Measurements from ENCODE around the gene NT5DC1. TPM values are rescaled to one million over a fixed set of nuclear protein-coding genes. Genes with fewer than 3 reads are reported as not detected.

The NT5DC1 gene
- total RNA-seq, 1 donor from 2014 or later, result 46.0 TPM

- TF ChIP-seq, protein P1, sequence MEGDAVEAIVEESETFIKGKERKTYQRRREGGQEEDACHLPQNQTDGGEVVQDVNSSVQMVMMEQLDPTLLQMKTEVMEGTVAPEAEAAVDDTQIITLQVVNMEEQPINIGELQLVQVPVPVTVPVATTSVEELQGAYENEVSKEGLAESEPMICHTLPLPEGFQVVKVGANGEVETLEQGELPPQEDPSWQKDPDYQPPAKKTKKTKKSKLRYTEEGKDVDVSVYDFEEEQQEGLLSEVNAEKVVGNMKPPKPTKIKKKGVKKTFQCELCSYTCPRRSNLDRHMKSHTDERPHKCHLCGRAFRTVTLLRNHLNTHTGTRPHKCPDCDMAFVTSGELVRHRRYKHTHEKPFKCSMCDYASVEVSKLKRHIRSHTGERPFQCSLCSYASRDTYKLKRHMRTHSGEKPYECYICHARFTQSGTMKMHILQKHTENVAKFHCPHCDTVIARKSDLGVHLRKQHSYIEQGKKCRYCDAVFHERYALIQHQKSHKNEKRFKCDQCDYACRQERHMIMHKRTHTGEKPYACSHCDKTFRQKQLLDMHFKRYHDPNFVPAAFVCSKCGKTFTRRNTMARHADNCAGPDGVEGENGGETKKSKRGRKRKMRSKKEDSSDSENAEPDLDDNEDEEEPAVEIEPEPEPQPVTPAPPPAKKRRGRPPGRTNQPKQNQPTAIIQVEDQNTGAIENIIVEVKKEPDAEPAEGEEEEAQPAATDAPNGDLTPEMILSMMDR (IDR thresholded peaks at IDR 0.05), result no peak
- Histone ChIP-seq H3K36me3 (no peaks in the 10 kb centered on the region), H3K27ac (no peak overlapping the region), H3K9me3 (peaks cover 12% of the 10 kb centered on the region), H3K27me3 (ENCODE audit: low read depth) (no peaks in the 10 kb centered on the region), H3K4me3 (no peak overlapping the region), H3K4me1 (no peaks in the 10 kb centered on the region)
- intact Hi-C loops (cut with DNase I), result no loop called here
- DNase-seq, result no peak
- ATAC-seq, result no peak
These were observed 74.7 kb downstream of the NT5DC1 start for GRCh38 chr6:116175344-116175743.

GRCh38 chr6:116176596-116176995 is 75.9 kb downstream of the NT5DC1 start:
- H3K36me3 ChIP-seq, result no peaks in the 10 kb centered on the region
- ATAC-seq, result no peak
- H3K27me3 ChIP-seq (ENCODE audit: low read depth), result no peaks in the 10 kb centered on the region
- H3K4me3 ChIP-seq, result no peak overlapping the region
- no peak overlapping the region for H3K27ac ChIP-seq
- TF ChIP-seq, protein P1 (IDR thresholded peaks at IDR 0.05), result no peak
- H3K9me3 ChIP-seq, result peaks cover 12% of the 10 kb centered on the region
- intact Hi-C loops (cut with DNase I), result no loop called here
- DNase-seq, result no peak
- H3K4me1 ChIP-seq, result no peaks in the 10 kb centered on the region

DNA sequence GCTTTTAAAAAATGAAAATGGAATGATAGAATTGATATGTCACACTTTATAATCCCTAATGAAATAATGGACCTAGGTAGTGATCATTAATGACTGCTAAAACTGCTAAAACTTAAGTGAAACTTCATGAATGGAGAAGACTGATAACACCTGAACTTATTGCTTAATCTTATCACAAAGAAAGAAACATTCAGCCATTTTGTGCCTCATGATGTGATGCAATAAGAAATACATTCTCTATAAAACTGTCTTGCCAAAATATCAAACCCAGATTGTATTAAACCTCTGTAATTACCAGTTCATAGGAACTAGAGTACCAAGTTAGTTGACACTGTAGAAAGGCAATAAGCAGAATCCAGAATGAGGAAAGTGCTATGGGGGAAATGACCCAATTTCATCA is 79.7 kb downstream of the NT5DC1 start:
- Histone ChIP-seq H3K27ac (no peak overlapping the region), H3K27me3 (ENCODE audit: low read depth) (no peaks in the 10 kb centered on the region), H3K36me3 (no peaks in the 10 kb centered on the region), H3K4me1 (no peaks in the 10 kb centered on the region), H3K9me3 (peaks cover 1% of the 10 kb centered on the region), H3K4me3 (no peak overlapping the region)
- intact Hi-C loops (cut with DNase I), result no loop called here
- DNase-seq, result no peak
- no peak for ATAC-seq
- TF ChIP-seq, protein P1 (IDR thresholded peaks at IDR 0.05), result no peak

GRCh38 chr6:116189472-116189871 is 88.8 kb downstream of the NT5DC1 start:
- DNase-seq (no peak), ATAC-seq (no peak)
- no peaks in the 10 kb centered on the region for H3K36me3 ChIP-seq
- intact Hi-C loops (cut with DNase I), result no loop called here
- H3K27me3 ChIP-seq (ENCODE audit: low read depth), result no peaks in the 10 kb centered on the region
- H3K27ac ChIP-seq, result no peak overlapping the region
- no peaks in the 10 kb centered on the region for H3K9me3 ChIP-seq
- TF ChIP-seq, protein P1 (IDR thresholded peaks at IDR 0.05), result no peak
- H3K4me3 ChIP-seq, result no peak overlapping the region
- peaks cover 26% of the 10 kb centered on the region for H3K4me1 ChIP-seq

DNA sequence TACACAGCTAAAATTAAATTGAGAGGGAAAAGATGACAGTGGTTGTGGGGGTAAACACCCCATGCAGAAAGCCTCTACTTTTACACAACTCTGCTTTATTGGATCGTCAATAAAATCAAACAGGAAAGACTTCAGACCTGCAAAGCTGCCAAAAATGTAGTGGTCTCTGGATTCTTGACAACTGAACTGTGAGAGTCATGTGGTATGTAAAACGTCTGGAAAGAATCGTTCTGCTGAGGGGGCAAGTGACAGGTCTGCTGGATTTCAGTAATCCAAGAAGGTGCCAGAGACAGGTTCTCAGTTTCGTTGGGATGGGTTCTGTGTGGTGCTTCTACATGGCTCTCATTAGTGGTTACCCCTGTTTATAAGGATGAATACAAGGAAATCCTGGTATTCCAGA is 89.9 kb downstream of the NT5DC1 start:
- H3K27me3 ChIP-seq (ENCODE audit: low read depth), result no peaks in the 10 kb centered on the region
- no peak for DNase-seq
- H3K27ac ChIP-seq, result no peak overlapping the region
- H3K4me1 ChIP-seq, result peaks cover 26% of the 10 kb centered on the region
- ATAC-seq, result no peak
- intact Hi-C loops (cut with DNase I), result no loop called here
- H3K36me3 ChIP-seq, result no peaks in the 10 kb centered on the region
- TF ChIP-seq, protein P1 (IDR thresholded peaks at IDR 0.05), result no peak
- no peak overlapping the region for H3K4me3 ChIP-seq
- no peaks in the 10 kb centered on the region for H3K9me3 ChIP-seq

- DNase-seq (no peak), ATAC-seq (no peak)
- H3K4me1 ChIP-seq, result peaks cover 26% of the 10 kb centered on the region
- no peaks in the 10 kb centered on the region for H3K27me3 ChIP-seq (ENCODE audit: low read depth)
- H3K4me3 ChIP-seq, result no peak overlapping the region
- intact Hi-C loops (cut with DNase I), result no loop called here
- no peaks in the 10 kb centered on the region for H3K36me3 ChIP-seq
- H3K9me3 ChIP-seq, result no peaks in the 10 kb centered on the region
- TF ChIP-seq, protein P1 (IDR thresholded peaks at IDR 0.05), result no peak
- no peak overlapping the region for H3K27ac ChIP-seq
These were observed 91.2 kb downstream of the NT5DC1 start for GRCh38 chr6:116191881-116192280.

All from lower lobe of right lung (tissue), 2 donors.